Measurements from ENCODE around the gene UNCX. TPM values are rescaled to one million over a fixed set of nuclear protein-coding genes. Genes with fewer than 3 reads are reported as not detected.

The UNCX gene
- total and polyA plus RNA-seq, 11 donors: not detected

DNA sequence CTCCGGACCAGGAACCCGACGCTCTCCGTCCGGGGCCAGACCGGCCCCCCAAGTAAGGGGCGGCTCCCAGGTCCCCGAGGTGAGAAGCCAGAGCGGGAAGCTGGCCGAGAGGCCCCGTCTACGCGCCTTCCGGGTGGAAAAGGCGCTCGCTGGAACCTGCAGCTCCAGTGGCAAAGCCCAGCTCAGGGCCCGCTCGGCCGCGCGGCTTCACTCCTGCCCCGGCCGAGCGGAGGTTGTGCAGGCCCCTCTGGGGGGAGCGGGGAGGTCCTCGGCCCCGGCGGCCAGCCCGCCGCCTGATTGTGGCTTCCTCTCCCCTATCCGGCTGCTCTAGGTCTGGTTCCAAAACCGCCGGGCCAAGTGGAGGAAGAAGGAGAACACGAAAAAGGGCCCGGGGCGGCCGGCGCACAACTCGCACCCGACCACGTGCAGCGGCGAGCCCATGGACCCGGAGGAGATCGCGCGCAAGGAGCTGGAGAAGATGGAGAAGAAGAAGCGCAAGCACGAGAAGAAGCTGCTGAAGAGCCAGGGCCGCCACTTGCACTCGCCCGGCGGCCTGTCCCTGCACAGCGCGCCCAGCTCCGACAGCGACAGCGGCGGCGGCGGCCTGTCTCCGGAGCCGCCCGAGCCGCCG is 2.9 kb downstream of the UNCX start:
- peaks cover 79 to 95% (median 89%) of the 10 kb centered on the region in 9 donors for H3K27me3 ChIP-seq
- H3K9me3 ChIP-seq: no peaks in the 10 kb centered on the region
- no peak overlapping the region for H3K4me3 ChIP-seq
- no peak overlapping the region for H3K27ac ChIP-seq
- intact Hi-C loops (cut with DNase I): no loop called here
- ATAC-seq (no peak), DNase-seq (no peak)
- 1 to 2% (median 2%) methylated on average over 11 to 66 of the region's 66 CpGs for WGBS, 4 donors
- H3K36me3 ChIP-seq: no peaks in the 10 kb centered on the region
- TF ChIP-seq CTCF (IDR thresholded peaks at IDR 0.05): no peak
- no peak for TF ChIP-seq POLR2A (IDR thresholded peaks at IDR 0.05)
- peaks cover 0 to 35% (median 2%) of the 10 kb centered on the region in 12 donors for H3K4me1 ChIP-seq

DNA sequence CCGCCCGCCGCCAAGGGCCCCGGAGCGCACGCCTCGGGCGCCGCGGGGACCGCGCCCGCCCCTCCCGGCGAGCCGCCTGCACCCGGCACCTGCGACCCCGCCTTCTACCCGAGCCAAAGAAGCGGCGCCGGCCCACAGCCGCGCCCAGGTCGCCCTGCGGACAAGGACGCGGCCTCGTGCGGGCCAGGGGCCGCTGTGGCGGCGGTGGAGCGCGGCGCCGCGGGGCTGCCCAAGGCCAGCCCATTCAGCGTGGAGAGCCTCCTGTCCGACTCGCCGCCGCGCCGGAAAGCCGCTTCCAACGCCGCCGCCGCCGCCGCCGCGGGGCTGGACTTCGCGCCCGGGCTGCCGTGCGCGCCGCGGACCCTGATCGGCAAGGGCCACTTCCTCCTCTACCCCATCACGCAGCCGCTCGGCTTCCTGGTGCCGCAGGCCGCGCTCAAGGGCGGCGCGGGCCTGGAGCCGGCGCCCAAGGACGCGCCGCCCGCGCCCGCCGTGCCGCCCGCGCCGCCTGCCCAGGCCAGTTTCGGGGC is 3.5 kb downstream of the UNCX start:
- no peak for DNase-seq
- ATAC-seq: no peak
- H3K36me3 ChIP-seq: no peaks in the 10 kb centered on the region
- no peak for TF ChIP-seq POLR2A (IDR thresholded peaks at IDR 0.05)
- no peak for TF ChIP-seq CTCF (IDR thresholded peaks at IDR 0.05)
- intact Hi-C loops (cut with DNase I): no loop called here
- H3K4me1 ChIP-seq: peaks cover 0 to 41% (median 1%) of the 10 kb centered on the region in 12 donors
- no peak overlapping the region for H3K27ac ChIP-seq
- H3K9me3 ChIP-seq: no peaks in the 10 kb centered on the region
- H3K27me3 ChIP-seq: peaks cover 79 to 95% (median 89%) of the 10 kb centered on the region in 9 donors
- 0 to 2% (median 1%) methylated on average over 1 to 87 of the region's 87 CpGs for WGBS, 4 donors
- H3K4me3 ChIP-seq: peak overlapping the region in 1 of 12 donors; percentile 10

GRCh38 chr7:1236831-1237701 is 4.4 kb downstream of the UNCX start:
- intact Hi-C loops (cut with DNase I): no loop called here
- peaks cover 79 to 95% (median 89%) of the 10 kb centered on the region in 9 donors for H3K27me3 ChIP-seq
- H3K9me3 ChIP-seq: no peaks in the 10 kb centered on the region
- no peak overlapping the region for H3K4me3 ChIP-seq
- H3K36me3 ChIP-seq: no peaks in the 10 kb centered on the region
- WGBS, 4 donors: 2 to 4% (median 3%) methylated on average over 64 to 83 of the region's 83 CpGs
- no peak for ATAC-seq
- peak in 1 of 5 donors; percentile 28 for DNase-seq
- no peak overlapping the region for H3K27ac ChIP-seq
- TF ChIP-seq POLR2A (IDR thresholded peaks at IDR 0.05) (no peak), CTCF (IDR thresholded peaks at IDR 0.05) (no peak)
- peaks cover 0 to 48% (median 1%) of the 10 kb centered on the region in 12 donors for H3K4me1 ChIP-seq

DNA sequence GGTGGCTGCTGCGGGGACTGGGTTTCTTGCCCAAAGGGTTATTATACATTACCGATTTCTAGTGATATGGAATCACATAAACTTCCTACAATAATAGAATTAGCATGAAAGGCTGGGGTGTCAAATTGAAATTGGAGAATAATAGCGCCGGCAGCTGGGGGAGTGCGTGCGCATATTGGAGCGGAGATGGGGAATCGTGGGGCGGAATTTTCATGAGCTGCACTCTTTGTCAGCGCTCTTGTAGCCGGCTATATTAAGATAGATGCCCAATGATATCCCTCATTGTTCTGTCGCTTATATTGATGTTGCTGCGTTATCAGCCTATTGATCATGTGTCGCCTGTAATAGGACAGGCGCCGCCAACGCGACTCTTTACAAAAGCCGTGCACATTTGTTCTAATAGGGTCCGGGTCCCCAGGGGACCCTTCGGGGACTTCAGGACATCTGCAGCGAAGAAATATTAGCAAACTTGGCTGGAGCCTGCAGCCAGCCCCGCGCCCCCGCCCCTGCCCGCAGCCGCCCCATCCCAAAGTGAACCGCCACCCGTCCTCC is 5.1 kb downstream of the UNCX start:
- 4 to 8% (median 7%) methylated on average over 29 of the region's 29 CpGs for WGBS, 4 donors
- TF ChIP-seq POLR2A (IDR thresholded peaks at IDR 0.05): no peak
- no peak for TF ChIP-seq CTCF (IDR thresholded peaks at IDR 0.05)
- intact Hi-C loops (cut with DNase I): no loop called here
- no peak for DNase-seq
- Histone ChIP-seq H3K27me3 (peaks cover 84 to 96% (median 90%) of the 10 kb centered on the region in 9 donors), H3K4me1 (peaks cover 0 to 51% (median 2%) of the 10 kb centered on the region in 12 donors), H3K4me3 (no peak overlapping the region), H3K9me3 (no peaks in the 10 kb centered on the region), H3K27ac (no peak overlapping the region), H3K36me3 (no peaks in the 10 kb centered on the region)
- ATAC-seq: no peak

Measured in heart left ventricle (tissue), 16 donors.